HepG2 (cell line): ENCODE measurements around the gene OVCA2. TPM values are rescaled to one million over a fixed set of nuclear protein-coding genes. Genes with fewer than 3 reads are reported as not detected.

Source experiments
- ATAC-seq: fragments of 200-7000 bp; cut with Tn5 transposase; 3 replicates; pipeline ENCODE4 v1.9.1; 2020; ENCODE audit warnings: mild to moderate bottlenecking, moderate library complexity
- BruUV-seq: library from RNA; stranded (reverse); fragments of 400-500 nt; replicated peaks from 2 replicates; lab custom pipeline; 2021; lab: Mats Ljungman, UMichigan
- CTCF ChIA-PET: fragments of 300-600 bp; formaldehyde crosslinking; extraction: SDS; loops from one replicate; lab custom pipeline; 2021; ENCODE audit warnings: low total read pairs, inconsistent platforms, low intra/inter-chr PET ratio; lab: Yijun Ruan, JAX
- POLR2A ChIA-PET: fragments of 350-600 bp; sonication (Branson Sonifier 250); formaldehyde crosslinking; loops from one replicate; lab custom pipeline; 2020; ENCODE audit warnings: antibody characterized with exemption, inconsistent platforms; lab: Yijun Ruan, JAX
- DNase-seq: peaks from one replicate; pipeline ENCODE4 v3.0.0-alpha.2; 2015; ENCODE audit warnings: low spot score
- FAIRE-seq: peaks from 3 replicates; lab custom pipeline; 2011; peaks lifted over from hg19 to GRCh38; lab: Jason Lieb, UNC
- H2AFZ ChIP-seq: one replicate; pipeline ENCODE4 v1.6.1; 2011; ENCODE audit warnings: low read length, inconsistent platforms
- H3K27ac ChIP-seq: fragments of 300-600 bp; 3 replicates; pipeline ENCODE4 v1.8.0; 2011; ENCODE audit warnings: mixed run types, mild to moderate bottlenecking, mixed read lengths, low read length, inconsistent platforms; ENCODE audit not compliant: insufficient read depth; ENCODE audit errors: extremely low read length
- H3K27me3 ChIP-seq, 2 experiments: fragments of 200-600 bp in 1 of 2; 2 replicates in 1 of 2; 3 replicates in 1 of 2; pipeline versions ENCODE4 v1.6.0 to v1.8.0; 2011; ENCODE audit warnings: low read length in 2 of 2, mild to moderate bottlenecking in 2 of 2, moderate library complexity in 2 of 2, inconsistent platforms in 1 of 2; ENCODE audit not compliant: insufficient read depth in 2 of 2, control insufficient read depth in 1 of 2
- H3K36me3 ChIP-seq, 2 experiments: fragments of 200-600 bp in 1 of 2; replicated peaks in 1 of 2; 2 replicates in 1 of 2; 3 replicates in 1 of 2; pipeline versions ENCODE4 v1.5.1 to v1.8.0; 2011; ENCODE audit warnings: low read length in 2 of 2, inconsistent platforms in 1 of 2; ENCODE audit not compliant: insufficient read depth in 2 of 2, control insufficient read depth in 1 of 2
- H3K4me1 ChIP-seq: 2 replicates; pipeline ENCODE4 v1.5.1; 2012; ENCODE audit warnings: low read length, inconsistent platforms; ENCODE audit not compliant: insufficient read depth
- H3K4me2 ChIP-seq: 2 replicates; pipeline ENCODE4 v1.6.0; 2011; ENCODE audit warnings: low read depth, low read length, inconsistent platforms
- H3K4me3 ChIP-seq, 3 experiments: fragments of 200-600 bp in 1 of 3; sonication (generic), shearing (Covaris generic) in 1 of 3; replicated peaks in 1 of 3; 2 replicates each; pipeline ENCODE4 v1.5.1; 2011 to 2016; ENCODE audit warnings: low read length in 3 of 3, inconsistent platforms in 2 of 3, low read depth in 2 of 3, mild to moderate bottlenecking in 2 of 3, control low read depth in 1 of 3, mixed read lengths in 1 of 3; ENCODE audit not compliant: insufficient read depth in 1 of 3
- H3K79me2 ChIP-seq: one replicate; pipeline ENCODE4 v1.6.1; 2011; ENCODE audit warnings: low read length, inconsistent platforms; ENCODE audit not compliant: insufficient read depth
- H3K9ac ChIP-seq: 2 replicates; pipeline ENCODE4 v1.6.0; 2011; ENCODE audit warnings: mild to moderate bottlenecking, low read depth, low read length, inconsistent platforms; ENCODE audit not compliant: insufficient read depth
- H3K9me3 ChIP-seq: 2 replicates; pipeline ENCODE4 v1.5.1; 2012; ENCODE audit warnings: mild to moderate bottlenecking, low read length
- H4K20me1 ChIP-seq: 2 replicates; pipeline ENCODE4 v1.6.0; 2011; ENCODE audit warnings: inconsistent platforms, mild to moderate bottlenecking, low read length, moderate library complexity; ENCODE audit not compliant: insufficient read depth
- DBP ChIP-seq: sonication (generic); formaldehyde crosslinking; IDR thresholded peaks from 2 replicates; pipeline ENCODE4 v1.4.0; 2020; ENCODE audit warnings: missing genetic modification reagents; ENCODE audit errors: not compliant biosample characterization
- HHEX ChIP-seq: IDR thresholded peaks from 2 replicates; pipeline ENCODE4 v1.6.1; 2016; ENCODE audit warnings: control low read depth
- MXD1 ChIP-seq: sonication (generic); formaldehyde crosslinking; IDR thresholded peaks from 2 replicates; pipeline ENCODE4 v1.4.0; 2020; ENCODE audit warnings: mild to moderate bottlenecking, missing genetic modification reagents
- NR2F6 ChIP-seq, 2 experiments: IDR thresholded peaks; 2 replicates each; pipeline ENCODE4 v1.6.1; 2016; ENCODE audit warnings: antibody characterized with exemption in 1 of 2, mild to moderate bottlenecking in 1 of 2
- PRDM15 ChIP-seq: sonication (generic); formaldehyde crosslinking; IDR thresholded peaks from 2 replicates; pipeline ENCODE4 v1.4.0; 2020; ENCODE audit warnings: missing genetic modification reagents
- RFX1 ChIP-seq: fragments of 450-650 bp; IDR thresholded peaks from 2 replicates; pipeline ENCODE4 v1.6.1; 2017
- SIX4 ChIP-seq: sonication (generic); formaldehyde crosslinking; IDR thresholded peaks from 2 replicates; pipeline ENCODE4 v1.4.0; 2020; ENCODE audit warnings: missing genetic modification reagents
- STAG1 ChIP-seq: sonication (generic); formaldehyde crosslinking; IDR thresholded peaks from 2 replicates; pipeline ENCODE4 v1.4.0; 2020; ENCODE audit warnings: missing genetic modification reagents
- XRCC5 ChIP-seq: fragments of 200-400 bp; formaldehyde crosslinking; optimal IDR thresholded peaks from 2 replicates; pipeline ENCODE3; 2017; ENCODE audit warnings: mild to moderate bottlenecking, low read length
- ZEB1 ChIP-seq: IDR thresholded peaks from 2 replicates; pipeline ENCODE4 v1.6.1; 2012; ENCODE audit warnings: mild to moderate bottlenecking, low read depth, inconsistent platforms; ENCODE audit not compliant: insufficient replicate concordance
- ZNF264 ChIP-seq: sonication (generic); formaldehyde crosslinking; IDR thresholded peaks from 2 replicates; pipeline ENCODE4 v1.4.0; 2020; ENCODE audit warnings: missing genetic modification reagents
- WGBS: methylation state at CpG from one replicate; pipeline ENCODE4 v1.1.6; 2017; ENCODE audit warnings: low lambda C conversion rate; 5-methylcytosine and 5-hydroxymethylcytosine counted together
- in situ Hi-C: cut with HindIII; loops from 2 replicates; pipeline ENCODE4 v1.10.0; 2017; ENCODE audit warnings: low pct_unique_long_range_greater_than_20kb; ENCODE audit not compliant: extremely low pct_ligation_motif_present
- intact Hi-C: fragments of 100-400 bp; cut with micrococcal nuclease; formaldehyde crosslinking; loops from one replicate; pipeline ENCODE4 v1.10.0; 2022; ENCODE audit not compliant: unreplicated experiment
- polyA plus RNA-seq, 8 experiments: library from polyadenylated mRNA; depleted of rRNA in 3 of 8; stranded (reverse) in 7 of 8; unstranded in 1 of 8; fragments of >200 nt; fragmentation: Illumina TruSeq in 4 of 8; extraction: Trizol in 4 of 8; gene quantifications; 2 replicates each; pipeline versions ENCODE4 v1.2.1 to v1.2.3, GENCODE V29; 2011 to 2016; ENCODE audit warnings: low read depth in 4 of 8, missing spikeins in 1 of 8, mixed read lengths in 1 of 8; ENCODE audit not compliant: insufficient read depth in 1 of 8
- total RNA-seq, 5 experiments: library from RNA; depleted of rRNA; stranded (reverse); fragments of >200 nt; fragmentation: Illumina TruSeq; extraction: Trizol; gene quantifications; 2 replicates each; pipeline ENCODE4 v1.2.3, GENCODE V29; 2016; ENCODE audit warnings: low read depth in 1 of 5
- TF ChIP-seq, protein P1 (sequence below): sonication (generic); formaldehyde crosslinking; IDR thresholded peaks from 2 replicates; pipeline ENCODE4 v1.5.0; 2020; ENCODE audit warnings: mild to moderate bottlenecking, missing genetic modification reagents, moderate library complexity

The OVCA2 gene
- total and polyA plus RNA-seq, 2 of the 13 experiments (the other 11 are each of a cell fraction or from before 2014, with no cell fraction given) = 23.7 to 28.2 TPM

- H3K4me2 ChIP-seq = no peak overlapping the region
- no peak overlapping the region for H2AFZ ChIP-seq
- no peaks in the 10 kb centered on the region for H3K79me2 ChIP-seq
- intact Hi-C loops = no loop called here
- no peak overlapping the region for H3K4me3 ChIP-seq
- DNase-seq (no peak), ATAC-seq (no peak), FAIRE-seq (no peak)
- in situ Hi-C loops = no loop called here
- no peak overlapping the region for H3K27ac ChIP-seq
- H4K20me1 ChIP-seq = no peaks in the 10 kb centered on the region
- no peaks in the 10 kb centered on the region for H3K9me3 ChIP-seq
- peaks cover 11 to 15% of the 10 kb centered on the region in 2 experiments for H3K36me3 ChIP-seq
- no peaks in the 10 kb centered on the region for H3K27me3 ChIP-seq
- H3K4me1 ChIP-seq = peaks cover 34% of the 10 kb centered on the region
- H3K9ac ChIP-seq = no peak overlapping the region
- ChIA-PET POLR2A (no interaction called here), CTCF (no interaction called here)
- no TSS peak for BruUV-seq
- TF ChIP-seq ZEB1 (no peak), NR2F6 (IDR thresholded peaks at IDR 0.05) (no peak), NR2F6 (CRISPR knock-in tag; IDR thresholded peaks at IDR 0.05) (peak; percentile 16; the same call in 1 of the 2 replicates), XRCC5 (peak; percentile 19), STAG1 (CRISPR knock-in tag) (peak; percentile 12; the same call in 1 of the 2 replicates)
- TF ChIP-seq, protein P1, sequence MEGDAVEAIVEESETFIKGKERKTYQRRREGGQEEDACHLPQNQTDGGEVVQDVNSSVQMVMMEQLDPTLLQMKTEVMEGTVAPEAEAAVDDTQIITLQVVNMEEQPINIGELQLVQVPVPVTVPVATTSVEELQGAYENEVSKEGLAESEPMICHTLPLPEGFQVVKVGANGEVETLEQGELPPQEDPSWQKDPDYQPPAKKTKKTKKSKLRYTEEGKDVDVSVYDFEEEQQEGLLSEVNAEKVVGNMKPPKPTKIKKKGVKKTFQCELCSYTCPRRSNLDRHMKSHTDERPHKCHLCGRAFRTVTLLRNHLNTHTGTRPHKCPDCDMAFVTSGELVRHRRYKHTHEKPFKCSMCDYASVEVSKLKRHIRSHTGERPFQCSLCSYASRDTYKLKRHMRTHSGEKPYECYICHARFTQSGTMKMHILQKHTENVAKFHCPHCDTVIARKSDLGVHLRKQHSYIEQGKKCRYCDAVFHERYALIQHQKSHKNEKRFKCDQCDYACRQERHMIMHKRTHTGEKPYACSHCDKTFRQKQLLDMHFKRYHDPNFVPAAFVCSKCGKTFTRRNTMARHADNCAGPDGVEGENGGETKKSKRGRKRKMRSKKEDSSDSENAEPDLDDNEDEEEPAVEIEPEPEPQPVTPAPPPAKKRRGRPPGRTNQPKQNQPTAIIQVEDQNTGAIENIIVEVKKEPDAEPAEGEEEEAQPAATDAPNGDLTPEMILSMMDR = peak; percentile 55
- WGBS = 89% methylated on average over 11 of the region's 13 CpGs
Measured at GRCh38 chr17:2070241-2071023, 28.6 kb downstream of the OVCA2 start.

DNA sequence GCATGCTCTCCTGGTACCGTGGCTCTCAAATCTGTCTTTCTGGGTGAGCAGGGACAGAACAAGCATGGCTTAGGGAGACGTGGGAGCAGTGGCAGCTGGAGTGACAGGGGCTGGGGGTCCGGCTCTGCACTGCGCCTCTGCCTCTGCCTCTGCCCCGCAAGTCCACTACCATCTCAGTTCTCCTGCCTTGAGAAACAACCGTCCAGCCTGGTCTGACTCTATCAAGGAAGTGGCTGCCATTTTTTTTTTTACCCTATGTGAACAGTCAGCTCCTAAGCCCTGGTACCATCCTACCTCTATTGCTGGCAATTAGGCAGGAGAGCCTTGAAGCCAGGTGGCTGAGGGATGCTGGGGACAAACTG is 29.2 kb downstream of the OVCA2 start:
- Histone ChIP-seq H3K27ac (no peak overlapping the region), H3K27me3 (no peaks in the 10 kb centered on the region), H3K4me2 (no peak overlapping the region), H3K36me3 (peaks cover 11 to 14% of the 10 kb centered on the region in 2 experiments), H3K79me2 (no peaks in the 10 kb centered on the region), H2AFZ (no peak overlapping the region), H4K20me1 (no peaks in the 10 kb centered on the region), H3K4me1 (peaks cover 28% of the 10 kb centered on the region), H3K9me3 (no peaks in the 10 kb centered on the region), H3K4me3 (no peak overlapping the region), H3K9ac (no peak overlapping the region)
- in situ Hi-C loops = no loop called here
- ATAC-seq (no peak), FAIRE-seq (no peak), DNase-seq (no peak)
- BruUV-seq = no TSS peak
- intact Hi-C loops = no loop called here
- WGBS = 98% methylated on average over 6 of the region's 6 CpGs
- POLR2A ChIA-PET = no interaction called here
- CTCF ChIA-PET = no interaction called here
- no peak for TF ChIP-seq RFX1
- TF ChIP-seq DBP (CRISPR knock-in tag) = no peak
- no peak for TF ChIP-seq MXD1 (CRISPR knock-in tag)
- TF ChIP-seq HHEX = no peak
- no peak for TF ChIP-seq SIX4 (CRISPR knock-in tag)
- TF ChIP-seq ZNF264 = no peak
- TF ChIP-seq PRDM15 (CRISPR knock-in tag) = no peak
